GM12892 (cell line): ENCODE results near the gene LAGE3.

ENCODE experiments used
- POLR2A ChIP-seq: IDR thresholded peaks from 2 replicates; pipeline ENCODE4 v1.6.1; 2011; ENCODE audit warnings: low read depth, low read length, control low read depth
- POLR2AphosphoS5 ChIP-seq: IDR thresholded peaks from 2 replicates; pipeline ENCODE4 v1.6.1; 2011; ENCODE audit warnings: low read depth, low read length, control low read depth
- TAF1 ChIP-seq: IDR thresholded peaks from 2 replicates; pipeline ENCODE4 v1.6.1; 2011; ENCODE audit warnings: low read depth, mild to moderate bottlenecking, control low read depth, low read length, borderline replicate concordance

GRCh38 chrX:154460326-154460725, 18.8 kb downstream of the LAGE3 start:
- TF ChIP-seq POLR2AphosphoS5 (no peak), TAF1 (no peak), POLR2A (no peak)
